Prostate gland (tissue), 1 donor: ENCODE results near the gene HBG1.

Experiments used
- POLR2A ChIP-seq: fragments of 450-650 bp; IDR thresholded peaks from one replicate; pipeline ENCODE4 v1.6.1; 2016; ENCODE audit warnings: antibody characterized with exemption, mild to moderate bottlenecking
- POLR2AphosphoS5 ChIP-seq: sonication (generic); formaldehyde crosslinking; IDR thresholded peaks from one replicate; pipeline ENCODE4 v1.6.1; 2017; ENCODE audit warnings: antibody characterized with exemption

DNA sequence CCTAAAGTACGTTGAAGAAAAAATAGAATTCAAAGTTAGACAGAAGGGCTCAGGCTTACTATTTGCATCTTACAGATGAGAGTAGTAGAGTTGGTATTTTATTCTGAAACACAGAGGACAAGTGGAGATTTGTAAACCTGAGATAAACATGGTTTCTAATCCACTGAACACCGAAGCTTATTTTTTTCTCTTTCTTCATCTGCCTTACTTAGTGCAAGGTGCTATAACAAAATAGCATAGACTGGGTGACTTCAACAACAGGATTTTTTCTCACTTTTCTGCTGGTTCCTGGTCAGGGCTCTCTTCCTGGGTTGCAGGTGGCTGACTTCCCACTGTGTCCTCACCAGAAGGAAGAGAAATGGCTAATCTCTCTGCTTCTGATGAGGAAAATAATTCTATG lies 2.1 kb upstream of the HBG1 start:
- TF ChIP-seq POLR2A (no peak), POLR2AphosphoS5 (no peak)
